Endothelial cell of umbilical vein (primary cell): ENCODE results near the gene ZNF497. TPM values are rescaled to one million over a fixed set of nuclear protein-coding genes. Genes with fewer than 3 reads are reported as not detected.

Experiments
- BruUV-seq: library from RNA; stranded (reverse); fragments of 400-500 nt; replicated peaks from 2 replicates; lab custom pipeline; 2021; lab: Mats Ljungman, UMichigan
- CTCF ChIA-PET: fragments of 300-600, 350-600 bp; sonication (Branson Sonifier 250); formaldehyde crosslinking; loops from one replicate; lab custom pipeline; 2021; ENCODE audit warnings: antibody characterized with exemption, inconsistent platforms; lab: Charles Lee
- POLR2A ChIA-PET: fragments of 300-600, 350-600 bp; sonication (Branson Sonifier 250); formaldehyde crosslinking; loops from one replicate; lab custom pipeline; 2021; ENCODE audit warnings: antibody characterized with exemption, inconsistent platforms; lab: Charles Lee
- DNase-seq: peaks from one replicate; pipeline ENCODE4 v3.0.0-alpha.2; 2011; ENCODE audit warnings: low read depth, low spot score
- FAIRE-seq: peaks from 2 replicates; lab custom pipeline; 2011; peaks lifted over from hg19 to GRCh38; lab: Jason Lieb, UNC
- H2AFZ ChIP-seq: 2 replicates; pipeline ENCODE4 v1.6.0; 2012; ENCODE audit warnings: low read depth, low read length, control low read depth, inconsistent platforms
- H3K27ac ChIP-seq: 2 replicates; pipeline ENCODE4 v1.5.1; 2011; ENCODE audit warnings: low read depth, mild to moderate bottlenecking, control low read depth, low read length, moderate library complexity; ENCODE audit not compliant: insufficient read depth
- H3K27me3 ChIP-seq, 2 experiments: 2 replicates each; pipeline versions ENCODE4 v1.6.0 to v1.6.1; 2011; ENCODE audit warnings: low read length in 2 of 2, mixed read lengths in 1 of 2; ENCODE audit not compliant: control insufficient read depth in 2 of 2, insufficient read depth in 2 of 2
- H3K36me3 ChIP-seq, 2 experiments: 2 replicates in 1 of 2; 3 replicates in 1 of 2; pipeline ENCODE4 v1.5.1; 2011; ENCODE audit warnings: low read length in 2 of 2, mild to moderate bottlenecking in 1 of 2, moderate library complexity in 1 of 2; ENCODE audit not compliant: control insufficient read depth in 2 of 2, insufficient read depth in 2 of 2; ENCODE audit errors: extremely low read depth in 1 of 2
- H3K4me1 ChIP-seq: 3 replicates; pipeline ENCODE4 v1.5.1; 2011; ENCODE audit warnings: mild to moderate bottlenecking, low read length; ENCODE audit not compliant: control insufficient read depth, insufficient read depth; ENCODE audit errors: extremely low read depth
- H3K4me2 ChIP-seq: 2 replicates; pipeline ENCODE4 v1.6.1; 2011; ENCODE audit warnings: low read length, control low read depth, mixed read lengths; ENCODE audit not compliant: insufficient read depth
- H3K4me3 ChIP-seq, 3 experiments: fragments of 200-600 bp in 1 of 3; sonication (generic), shearing (Covaris generic) in 1 of 3; replicated peaks in 1 of 3; 2 replicates each; pipeline ENCODE4 v1.5.1; 2011 to 2016; ENCODE audit warnings: control low read depth in 3 of 3, low read length in 3 of 3, mild to moderate bottlenecking in 2 of 3, inconsistent platforms in 1 of 3, low read depth in 1 of 3, moderate library complexity in 1 of 3; ENCODE audit not compliant: insufficient read depth in 1 of 3
- H3K79me2 ChIP-seq: 2 replicates; pipeline ENCODE4 v1.6.0; 2012; ENCODE audit warnings: low read length, inconsistent platforms; ENCODE audit not compliant: control insufficient read depth, insufficient read depth
- H3K9ac ChIP-seq: replicated peaks from 2 replicates; pipeline ENCODE3; 2011; ENCODE audit warnings: low read length, control low read depth; ENCODE audit not compliant: insufficient read depth; ENCODE audit errors: extremely low read depth
- H3K9me1 ChIP-seq: replicated peaks from 3 replicates; pipeline ENCODE4 v1.6.0; 2011; ENCODE audit warnings: mild to moderate bottlenecking, low read length; ENCODE audit not compliant: control insufficient read depth, insufficient read depth; ENCODE audit errors: extremely low read depth
- H3K9me3 ChIP-seq: replicated peaks from 2 replicates; pipeline ENCODE4 v1.5.1; 2012; ENCODE audit warnings: low read length, inconsistent platforms; ENCODE audit not compliant: control insufficient read depth, insufficient read depth
- H4K20me1 ChIP-seq: replicated peaks from 2 replicates; pipeline ENCODE3; 2011; ENCODE audit warnings: mild to moderate bottlenecking, low read length; ENCODE audit not compliant: control insufficient read depth, insufficient read depth; ENCODE audit errors: extremely low read depth
- EZH2 ChIP-seq: IDR thresholded peaks from 2 replicates; pipeline ENCODE4 v1.6.1; 2012; ENCODE audit warnings: borderline replicate concordance, low read depth, mild to moderate bottlenecking, moderate library complexity, low read length, inconsistent platforms; ENCODE audit not compliant: severe bottlenecking
- FOS ChIP-seq: IDR thresholded peaks from 2 replicates; pipeline ENCODE4 v1.6.1; 2011; ENCODE audit warnings: mild to moderate bottlenecking, low read length, moderate library complexity, borderline replicate concordance; ENCODE audit not compliant: insufficient read depth
- GATA2 ChIP-seq: IDR thresholded peaks from 2 replicates; pipeline ENCODE4 v1.7.0; 2011; ENCODE audit warnings: low read depth, mild to moderate bottlenecking, moderate library complexity, mixed read lengths, low read length; ENCODE audit not compliant: insufficient read length, insufficient read depth
- JUN ChIP-seq: IDR thresholded peaks from 2 replicates; pipeline ENCODE4 v1.6.1; 2011; ENCODE audit warnings: borderline replicate concordance, low read depth; ENCODE audit not compliant: insufficient read length, insufficient read depth
- MYC ChIP-seq: IDR thresholded peaks from one replicate; pipeline ENCODE4 v1.6.1; 2011; ENCODE audit warnings: mild to moderate bottlenecking, low read depth, low read length
- POLR2A ChIP-seq: IDR thresholded peaks from 2 replicates; pipeline ENCODE4 v1.6.1; 2012; ENCODE audit warnings: low read depth, mild to moderate bottlenecking, control low read depth, low read length
- dilution Hi-C: fragments of 300-500 bp; cut with MboI; formaldehyde crosslinking; loops from one replicate; pipeline ENCODE4 v1.15.0; 2019; ENCODE audit warnings: low sequenced_read_pairs; ENCODE audit not compliant: extremely low pct_ligation_motif_present
- intact Hi-C: fragments of 100-400 bp; cut with micrococcal nuclease; formaldehyde crosslinking; loops from one replicate; pipeline ENCODE4 v1.10.0; 2022
- polyA plus RNA-seq, 4 experiments: library from polyadenylated mRNA; depleted of rRNA in 3 of 4; stranded (reverse) in 3 of 4; unstranded in 1 of 4; fragments of >200 nt; gene quantifications; 2 replicates each; pipeline versions ENCODE4 v1.2.1 to v1.2.3, GENCODE V29; 2011 to 2012; ENCODE audit warnings: missing spikeins in 1 of 4
- total RNA-seq: library from RNA; stranded (reverse); gene quantifications from 2 replicates; pipeline ENCODE4 v1.2.3, GENCODE V29; 2021
- TF ChIP-seq, protein P1 (sequence below): IDR thresholded peaks from 2 replicates; pipeline ENCODE4 v1.6.1; 2011; ENCODE audit not compliant: insufficient read depth, insufficient read length
- TF ChIP-seq, protein P2 (sequence below), 2 donors: IDR thresholded peaks; 1 replicate in 1 of 2; 2 replicates in 1 of 2; pipeline ENCODE4 v1.5.1; 2011; ENCODE audit warnings: low read length in 2 of 2, mild to moderate bottlenecking in 2 of 2, moderate library complexity in 2 of 2, control low read depth in 1 of 2, inconsistent platforms in 1 of 2, low read depth in 1 of 2; ENCODE audit not compliant: insufficient read depth in 1 of 2; ENCODE audit errors: extremely low read depth in 1 of 2

Gene ZNF497
- total and polyA plus RNA-seq, 2 donors (not counting 3 experiments of a cell fraction or from before 2014, with no cell fraction given) = 0.40 to 1.3 TPM

DNA sequence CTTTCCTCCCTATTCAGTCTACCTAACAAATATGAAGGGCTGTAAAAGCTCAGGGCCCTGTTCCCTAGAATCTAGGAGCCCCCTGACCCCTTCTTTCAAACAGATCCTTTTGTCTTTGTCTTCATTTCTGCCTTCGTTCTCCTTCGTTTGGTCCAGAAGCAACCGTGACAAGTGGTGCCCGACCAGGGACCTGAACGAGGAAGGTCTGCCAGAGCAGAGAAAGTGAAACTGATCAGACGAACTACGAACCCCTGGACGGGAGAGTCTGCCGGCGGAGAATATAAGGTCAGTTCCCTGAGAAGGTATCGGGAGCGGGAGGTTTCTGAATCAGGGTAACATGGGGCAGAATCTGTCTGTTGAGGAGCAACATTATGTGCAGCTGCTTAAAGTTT is 56.6 kb downstream of the ZNF497 start:
- no peak for TF ChIP-seq MYC
- TF ChIP-seq, protein P1, sequence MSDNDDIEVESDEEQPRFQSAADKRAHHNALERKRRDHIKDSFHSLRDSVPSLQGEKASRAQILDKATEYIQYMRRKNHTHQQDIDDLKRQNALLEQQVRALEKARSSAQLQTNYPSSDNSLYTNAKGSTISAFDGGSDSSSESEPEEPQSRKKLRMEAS = no peak
- TF ChIP-seq POLR2A = no peak
- no peak for TF ChIP-seq EZH2
- TF ChIP-seq, protein P2, sequence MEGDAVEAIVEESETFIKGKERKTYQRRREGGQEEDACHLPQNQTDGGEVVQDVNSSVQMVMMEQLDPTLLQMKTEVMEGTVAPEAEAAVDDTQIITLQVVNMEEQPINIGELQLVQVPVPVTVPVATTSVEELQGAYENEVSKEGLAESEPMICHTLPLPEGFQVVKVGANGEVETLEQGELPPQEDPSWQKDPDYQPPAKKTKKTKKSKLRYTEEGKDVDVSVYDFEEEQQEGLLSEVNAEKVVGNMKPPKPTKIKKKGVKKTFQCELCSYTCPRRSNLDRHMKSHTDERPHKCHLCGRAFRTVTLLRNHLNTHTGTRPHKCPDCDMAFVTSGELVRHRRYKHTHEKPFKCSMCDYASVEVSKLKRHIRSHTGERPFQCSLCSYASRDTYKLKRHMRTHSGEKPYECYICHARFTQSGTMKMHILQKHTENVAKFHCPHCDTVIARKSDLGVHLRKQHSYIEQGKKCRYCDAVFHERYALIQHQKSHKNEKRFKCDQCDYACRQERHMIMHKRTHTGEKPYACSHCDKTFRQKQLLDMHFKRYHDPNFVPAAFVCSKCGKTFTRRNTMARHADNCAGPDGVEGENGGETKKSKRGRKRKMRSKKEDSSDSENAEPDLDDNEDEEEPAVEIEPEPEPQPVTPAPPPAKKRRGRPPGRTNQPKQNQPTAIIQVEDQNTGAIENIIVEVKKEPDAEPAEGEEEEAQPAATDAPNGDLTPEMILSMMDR (IDR thresholded peaks at IDR 0.05; ENCODE audit: extremely low read depth in 1 of 2, insufficient read depth in 1 of 2, low read depth in 1 of 2, low read length in 2 of 2) = no peak
- TF ChIP-seq FOS = no peak
- TF ChIP-seq JUN = no peak
- no peak for TF ChIP-seq GATA2
- H3K36me3 ChIP-seq = peaks cover 0 to 4% of the 10 kb centered on the region in 2 experiments
- ChIA-PET POLR2A (no interaction called here), CTCF (interaction anchor here (1.5 to 2.4 kb wide), 2 partner anchors 9 to 78 kb away, joined by 4 to 9 read pairs; partner anchors contain the start of gene ZNF544)
- BruUV-seq = no TSS peak
- intact Hi-C loops = loop anchor here (1.0 to 2.0 kb wide), 5 partner anchors 20 to 78 kb away; partner anchors contain the start of genes ZNF497, ZNF544, ZNF837 and ZSCAN22
- no peak for FAIRE-seq
- H3K27ac ChIP-seq = peak overlapping the region; percentile 95
- H3K4me3 ChIP-seq = peak overlapping the region; percentile 44 to 72 (median 49)
- dilution Hi-C loops = no loop called here
- H3K27me3 ChIP-seq = no peaks in the 10 kb centered on the region
- peaks cover 7% of the 10 kb centered on the region for H3K79me2 ChIP-seq
- no peak overlapping the region for H2AFZ ChIP-seq
- H3K9ac ChIP-seq = peak overlapping the region; percentile 95
- H3K4me1 ChIP-seq = peaks cover 9% of the 10 kb centered on the region
- peak overlapping the region; percentile 59 for H3K4me2 ChIP-seq
- H3K9me1 ChIP-seq = no peaks in the 10 kb centered on the region
- no peaks in the 10 kb centered on the region for H3K9me3 ChIP-seq
- no peak for DNase-seq
- H4K20me1 ChIP-seq = no peaks in the 10 kb centered on the region
